ENCODE results near the gene EPHB4.

The EPHB4 gene

GRCh38 chr7:100827330-100828226 is at the start of gene EPHB4:
Gene EPHB4, minus strand, starts transcription at chr7:100827523. Its CDS starts 493 bp downstream, at chr7:100827030.
- in situ Hi-C loops (cut with MboI; ENCODE audit: low sequenced_read_pairs) = loop anchor here (25.0 kb wide), 1 partner anchor 115 kb away; the partner anchor contains the start of genes EPO and POP7

DNA sequence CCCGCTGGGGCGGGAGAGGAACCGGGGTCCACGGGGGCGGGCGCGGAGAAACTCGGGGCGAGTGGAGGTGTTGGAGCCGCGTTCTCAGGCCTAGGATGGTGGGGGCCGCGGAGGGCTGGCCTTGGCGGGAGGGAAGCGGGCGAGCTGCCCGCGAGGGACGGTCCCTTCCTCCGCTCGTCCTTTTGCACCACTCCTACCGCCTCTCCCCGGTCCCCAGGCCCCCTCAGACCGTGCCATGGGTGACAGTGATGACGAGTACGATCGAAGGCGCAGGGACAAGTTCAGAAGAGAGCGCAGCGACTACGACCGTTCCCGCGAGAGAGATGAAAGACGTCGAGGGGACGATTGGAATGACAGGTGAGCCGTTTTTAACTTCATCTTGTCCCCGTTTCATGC is 48.0 kb upstream of the EPHB4 start:
- in situ Hi-C loops (cut with MboI; ENCODE audit: low sequenced_read_pairs) = no loop called here

GRCh38 chr7:100874577-100875355 is 47.4 kb upstream of the EPHB4 start, which contains the start of gene SRRT:
Gene SRRT, plus strand, starts transcription at chr7:100875103. Its CDS starts 488 bp downstream, at chr7:100875591.
- in situ Hi-C loops (cut with MboI; ENCODE audit: low sequenced_read_pairs) = no loop called here

DNA sequence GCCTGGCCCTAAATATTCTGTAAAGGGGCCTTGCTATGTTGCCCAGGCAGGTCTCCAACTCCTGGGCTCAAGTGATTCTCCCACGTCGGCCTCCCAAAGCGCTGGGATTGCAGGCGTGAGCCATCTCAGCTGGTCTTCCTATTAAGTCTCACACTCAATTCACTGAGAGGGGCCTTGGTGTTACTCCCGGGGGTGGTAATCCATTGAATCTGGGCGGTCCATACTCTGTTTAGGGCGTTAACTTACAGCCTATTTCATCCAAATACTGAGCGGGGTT is 46.9 kb upstream of the EPHB4 start:
- in situ Hi-C loops (cut with MboI; ENCODE audit: low sequenced_read_pairs) = no loop called here

GRCh38 chr7:100873599-100874299 is 46.4 kb upstream of the EPHB4 start:
- in situ Hi-C loops (cut with MboI; ENCODE audit: low sequenced_read_pairs) = no loop called here

GRCh38 chr7:100867776-100868485 is 40.6 kb upstream of the EPHB4 start:
- in situ Hi-C loops (cut with MboI; ENCODE audit: low sequenced_read_pairs) = no loop called here

DNA sequence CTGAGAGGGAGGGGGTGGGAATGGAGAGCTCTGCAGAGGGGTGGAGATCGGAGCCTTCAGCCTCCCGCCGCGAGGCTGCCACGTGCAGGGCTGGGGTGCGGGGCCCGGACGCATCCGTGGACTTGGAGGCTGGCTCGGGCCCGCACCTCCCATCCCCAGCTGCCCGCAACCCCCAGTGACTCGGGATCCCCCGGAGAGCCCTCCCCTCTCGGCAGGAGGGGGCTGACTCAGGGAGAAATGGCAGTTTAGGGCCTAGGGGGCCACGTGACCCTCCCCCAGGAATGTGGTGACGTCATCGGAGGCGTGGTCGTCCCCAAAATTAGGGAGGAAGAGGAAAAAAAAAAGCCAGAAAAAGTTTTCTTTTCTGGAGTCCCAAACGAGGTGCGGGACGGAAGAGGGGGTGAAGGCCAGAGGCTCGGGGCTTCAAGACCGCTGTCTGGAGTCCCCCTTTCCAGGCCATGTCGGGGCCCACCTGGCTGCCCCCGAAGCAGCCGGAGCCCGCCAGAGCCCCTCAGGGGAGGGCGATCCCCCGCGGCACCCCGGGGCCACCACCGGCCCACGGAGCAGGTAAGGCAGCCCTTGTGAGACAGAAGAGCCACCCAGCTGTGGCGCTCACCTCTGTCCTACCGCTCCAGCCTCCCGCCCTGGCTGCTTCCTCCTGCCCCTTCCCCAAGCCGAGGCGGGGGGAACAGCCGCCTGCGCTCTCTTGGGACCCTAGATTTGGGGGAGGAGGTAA is 39.9 kb upstream of the EPHB4 start, which contains the start of gene TRIP6:
Gene TRIP6, plus strand, starts transcription at position 348 of the 736 bp plus-strand sequence. Its CDS starts 111 bp downstream, at position 459.
- in situ Hi-C loops (cut with MboI; ENCODE audit: low sequenced_read_pairs) = no loop called here

DNA sequence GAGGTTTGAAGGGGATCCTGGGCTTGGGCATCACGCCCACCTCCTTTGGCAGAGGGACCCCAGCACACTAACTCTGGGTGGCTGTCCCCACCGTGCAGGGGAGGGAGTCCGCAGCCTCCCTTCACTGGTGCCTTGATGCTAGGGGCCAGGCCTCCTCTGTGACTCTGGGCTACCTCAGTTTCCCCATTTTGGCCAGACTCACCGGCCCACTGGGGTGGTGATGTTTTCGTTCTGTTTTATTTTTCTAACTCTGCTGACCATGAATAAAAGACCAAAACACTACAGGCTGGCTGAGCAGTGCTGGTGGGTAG is 39.4 kb upstream of the EPHB4 start:
- in situ Hi-C loops (cut with MboI; ENCODE audit: low sequenced_read_pairs) = no loop called here

DNA sequence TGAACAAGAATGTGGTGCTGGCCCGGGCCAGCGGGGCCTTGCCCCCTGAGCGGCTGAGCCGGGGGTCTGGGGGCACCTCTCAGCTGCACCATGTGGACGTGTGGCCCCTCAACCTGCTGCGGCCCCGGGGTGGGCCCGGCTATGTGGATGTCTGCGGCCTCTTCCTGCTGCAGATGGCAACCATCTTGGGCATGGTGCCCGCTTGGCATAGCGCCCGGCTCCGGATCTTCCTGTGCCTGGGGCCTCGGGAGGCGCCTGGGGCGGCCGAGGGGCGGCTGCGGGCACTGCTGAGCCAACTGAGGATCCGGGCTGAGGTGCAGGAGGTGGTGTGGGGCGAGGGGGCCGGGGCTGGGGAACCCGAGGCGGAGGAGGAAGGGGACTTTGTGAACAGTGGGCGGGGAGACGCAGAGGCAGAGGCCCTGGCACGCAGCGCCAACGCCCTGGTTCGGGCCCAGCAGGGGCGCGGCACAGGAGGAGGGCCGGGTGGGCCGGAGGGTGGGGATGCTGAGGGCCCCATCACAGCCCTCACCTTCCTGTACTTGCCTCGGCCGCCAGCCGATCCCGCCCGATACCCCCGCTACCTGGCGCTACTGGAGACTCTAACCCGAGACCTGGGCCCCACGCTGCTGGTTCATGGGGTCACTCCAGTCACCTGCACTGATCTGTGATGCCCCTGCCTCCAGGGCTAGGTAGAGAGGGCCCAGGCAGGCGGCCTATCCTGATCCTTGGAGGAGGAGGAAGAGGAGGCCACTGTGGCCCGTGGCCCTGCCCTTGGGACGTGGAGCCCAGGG is 38.8 kb upstream of the EPHB4 start:
- in situ Hi-C loops (cut with MboI; ENCODE audit: low sequenced_read_pairs) = no loop called here

DNA sequence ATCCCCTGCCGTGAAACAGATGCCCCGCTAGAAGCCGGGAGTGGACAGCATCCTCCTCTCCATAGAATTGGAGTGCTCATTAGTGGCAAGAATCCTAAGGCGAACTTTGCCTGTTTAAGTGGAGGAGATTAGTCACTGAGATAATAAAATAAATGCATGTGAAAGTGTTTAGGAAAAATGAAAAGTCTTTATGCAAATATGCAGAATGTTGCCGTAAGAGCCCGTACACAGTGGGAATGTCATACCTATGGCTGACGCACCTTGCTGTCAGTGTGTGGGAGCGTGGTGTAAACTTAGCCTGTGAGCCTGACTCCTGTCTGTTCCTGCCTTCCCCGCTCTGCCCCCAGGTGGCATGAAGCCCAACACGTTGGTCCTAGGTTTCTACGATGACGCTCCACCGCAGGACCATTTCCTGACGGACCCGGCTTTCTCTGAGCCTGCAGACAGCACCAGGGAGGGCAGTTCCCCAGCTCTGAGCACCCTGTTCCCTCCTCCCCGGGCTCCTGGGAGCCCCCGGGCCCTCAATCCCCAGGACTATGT is 38.1 kb upstream of the EPHB4 start:
- in situ Hi-C loops (cut with MboI; ENCODE audit: low sequenced_read_pairs) = no loop called here

DNA sequence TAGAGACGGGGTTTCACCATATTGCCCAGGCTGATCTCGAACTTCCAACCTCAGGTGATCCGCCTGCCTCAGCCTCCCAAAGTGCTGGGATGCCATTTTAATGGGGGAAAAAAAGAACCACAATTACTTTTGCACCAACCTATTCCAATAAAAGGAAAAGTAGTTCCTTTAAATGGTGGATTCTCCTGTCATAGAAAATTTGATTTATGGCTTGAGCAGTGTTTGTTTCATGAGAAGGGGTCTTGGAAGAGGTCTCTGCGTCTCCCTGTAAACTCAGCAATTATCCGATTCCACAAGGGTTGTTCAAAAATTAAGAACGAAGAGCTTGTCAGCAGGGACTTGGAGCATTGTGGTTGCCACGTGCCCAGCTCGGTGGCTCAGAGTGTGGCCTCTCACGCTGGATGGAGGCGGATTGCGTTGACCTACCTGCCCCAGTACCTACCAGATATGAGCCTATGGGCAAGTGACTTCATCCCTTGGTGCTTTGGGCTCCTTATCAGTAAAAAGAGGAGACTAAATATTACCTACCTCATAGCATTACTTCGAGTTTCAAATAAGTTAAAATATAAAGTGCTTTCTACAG is 37.0 kb upstream of the EPHB4 start:
- in situ Hi-C loops (cut with MboI; ENCODE audit: low sequenced_read_pairs) = no loop called here

DNA sequence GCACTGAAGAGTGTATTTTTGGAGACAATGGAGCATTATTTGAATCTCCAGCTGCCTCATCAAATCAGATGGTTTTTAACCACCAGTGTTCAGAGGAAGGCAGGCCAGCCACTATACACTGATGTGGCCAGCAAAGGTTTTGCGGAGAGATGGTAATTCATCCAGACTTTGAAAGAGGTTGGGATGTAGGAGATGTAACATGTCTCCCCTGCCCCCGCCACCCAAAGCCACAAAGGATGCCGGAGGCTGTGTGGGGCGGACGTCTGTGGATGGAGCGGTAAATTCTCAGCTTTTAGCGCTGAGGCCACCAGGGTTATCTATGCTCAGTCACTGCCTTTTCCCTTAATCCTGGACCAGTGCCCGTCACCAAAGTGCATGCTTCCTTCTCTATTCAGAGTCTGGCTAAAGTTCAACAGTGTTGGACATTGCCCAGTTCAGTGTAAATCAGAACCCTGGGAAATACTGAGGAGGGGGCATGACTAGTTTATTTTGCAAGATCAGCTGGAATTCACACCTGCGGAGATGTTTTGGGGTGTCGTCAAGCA is 36.2 kb upstream of the EPHB4 start:
- in situ Hi-C loops (cut with MboI; ENCODE audit: low sequenced_read_pairs) = no loop called here

GRCh38 chr7:100861616-100861985 is 34.3 kb upstream of the EPHB4 start:
- in situ Hi-C loops (cut with MboI; ENCODE audit: low sequenced_read_pairs) = no loop called here

DNA sequence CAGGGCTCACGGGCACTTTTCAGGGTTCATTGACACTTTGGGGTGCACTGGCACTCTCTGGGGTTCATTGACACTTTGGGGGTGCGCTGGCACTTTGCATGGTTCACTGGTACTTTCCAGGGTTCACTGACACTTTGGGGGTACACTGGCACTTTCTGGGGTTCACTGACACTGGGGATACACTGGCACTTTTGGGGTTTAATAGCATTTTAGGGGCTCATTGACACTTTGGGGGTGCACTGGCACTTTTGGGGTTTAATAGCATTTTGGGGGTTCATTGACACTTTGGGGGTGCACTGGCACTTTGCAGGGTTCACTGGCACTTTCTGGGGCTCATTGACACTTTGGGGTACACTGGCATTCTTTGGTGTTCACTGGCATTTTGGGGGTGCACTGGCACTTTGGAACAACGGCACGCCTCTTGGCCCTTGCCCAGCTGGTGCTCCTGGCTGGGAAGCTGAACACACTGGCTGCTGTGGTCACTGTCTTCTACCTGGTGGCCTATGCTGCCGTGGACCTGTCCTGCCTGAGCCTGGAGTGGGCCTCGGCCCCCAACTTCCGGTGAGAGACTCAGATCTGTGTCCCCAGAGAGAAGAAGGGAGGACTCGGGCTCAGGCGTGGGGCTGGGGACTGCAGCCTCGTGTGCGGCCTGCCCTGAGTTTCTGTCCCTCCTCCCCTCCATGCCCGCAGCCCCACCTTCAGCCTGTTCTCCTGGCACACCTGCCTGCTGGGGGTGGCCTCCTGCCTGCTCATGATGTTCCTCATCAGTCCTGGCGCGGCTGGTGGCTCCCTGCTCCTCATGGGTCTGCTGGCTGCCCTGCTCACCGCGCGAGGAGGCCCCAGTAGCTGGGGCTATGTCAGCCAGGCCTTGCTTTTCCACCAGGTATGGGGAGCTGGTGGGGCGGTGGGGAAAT is 33.6 kb upstream of the EPHB4 start:
- in situ Hi-C loops (cut with MboI; ENCODE audit: low sequenced_read_pairs) = no loop called here

DNA sequence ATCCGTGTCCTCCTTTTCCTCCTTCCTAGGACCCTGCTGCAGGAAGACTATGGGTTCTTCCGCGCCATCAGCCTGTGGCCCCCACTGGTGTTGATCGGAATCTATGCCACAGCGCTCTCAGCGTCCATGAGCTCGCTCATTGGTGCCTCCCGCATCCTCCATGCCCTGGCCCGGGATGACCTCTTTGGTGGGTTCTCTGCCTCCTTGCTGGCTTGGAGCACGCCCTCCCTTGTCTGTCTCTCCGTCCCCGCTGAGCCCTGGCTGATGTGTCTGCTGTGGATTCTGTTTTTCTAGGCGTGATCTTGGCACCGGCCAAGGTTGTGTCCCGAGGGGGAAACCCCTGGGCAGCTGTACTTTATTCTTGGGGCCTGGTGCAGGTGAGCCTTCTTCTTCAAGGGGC is 32.5 kb upstream of the EPHB4 start:
- in situ Hi-C loops (cut with MboI; ENCODE audit: low sequenced_read_pairs) = no loop called here

DNA sequence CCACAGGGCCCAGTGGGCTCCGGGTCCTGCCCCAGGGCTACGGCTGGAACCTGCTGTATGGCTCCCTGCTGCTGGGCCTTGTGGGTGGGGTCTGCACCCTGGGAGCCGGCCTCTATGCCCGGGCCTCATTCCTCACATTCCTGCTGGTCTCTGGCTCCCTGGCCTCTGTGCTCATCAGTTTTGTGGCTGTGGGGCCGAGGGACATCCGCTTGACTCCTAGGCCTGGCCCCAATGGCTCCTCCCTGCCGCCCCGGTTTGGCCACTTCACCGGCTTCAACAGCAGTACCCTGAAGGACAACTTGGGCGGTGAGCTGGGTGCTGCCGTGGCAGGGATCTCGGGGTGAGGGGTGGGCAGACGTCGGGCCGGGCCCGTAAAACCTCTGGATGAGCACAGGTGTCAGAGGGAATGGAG is 29.6 kb upstream of the EPHB4 start:
- in situ Hi-C loops (cut with MboI; ENCODE audit: low sequenced_read_pairs) = no loop called here

- in situ Hi-C loops (cut with MboI; ENCODE audit: low sequenced_read_pairs) = no loop called here
Observed at GRCh38 chr7:100855515-100855914, 28.2 kb upstream of the EPHB4 start.
